Omental fat pad (tissue), 4 donors: Measurements from ENCODE around the gene ATP6V1F. TPM values are rescaled to one million over a fixed set of nuclear protein-coding genes. Genes with fewer than 3 reads are reported as not detected.

Experiments used
- ATAC-seq: fragments of 150-250 bp; one replicate; pipeline ENCODE4 v1.9.1; 2016; ENCODE audit warnings: mild to moderate bottlenecking, moderate library complexity; ENCODE audit not compliant: low FRiP score
- DNase-seq: peaks from one replicate; pipeline ENCODE4 v3.0.0-alpha.2; 2019; ENCODE audit warnings: low spot score
- total RNA-seq, 4 donors: library from RNA; depleted of rRNA; stranded (reverse); fragments of >200 nt; gene quantifications; one replicate each; pipeline ENCODE4 v1.1.0, GENCODE V29; 2016
- TF ChIP-seq, protein P1 (sequence below), 3 donors: fragments of 450-650 bp; IDR thresholded peaks; one replicate each; pipeline ENCODE4 v1.5.1; 2016 to 2017; ENCODE audit warnings: antibody characterized with exemption in 3 of 3, mild to moderate bottlenecking in 3 of 3, moderate library complexity in 2 of 3

ATP6V1F gene
- total RNA-seq, 4 donors from 2014 or later = 86.7 to 186 (median 133) TPM

DNA sequence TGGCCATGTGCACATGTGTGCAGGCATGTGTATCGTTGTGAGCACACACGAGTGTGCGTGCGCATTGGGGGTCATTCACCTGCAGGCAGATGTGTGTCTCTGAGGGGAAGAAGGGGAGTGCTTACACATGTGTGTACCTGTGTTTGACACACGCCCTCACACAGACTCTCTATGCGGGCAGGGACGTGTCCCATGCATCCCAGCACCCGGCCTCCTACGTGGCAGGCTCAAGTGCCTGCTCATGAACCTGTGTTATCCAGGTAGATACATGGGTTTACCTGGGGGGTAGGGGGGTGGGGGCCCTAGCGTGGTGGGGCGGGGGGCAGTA is 29.2 kb downstream of the ATP6V1F start:
- no peak for ATAC-seq
- DNase-seq = no peak
- TF ChIP-seq, protein P1, sequence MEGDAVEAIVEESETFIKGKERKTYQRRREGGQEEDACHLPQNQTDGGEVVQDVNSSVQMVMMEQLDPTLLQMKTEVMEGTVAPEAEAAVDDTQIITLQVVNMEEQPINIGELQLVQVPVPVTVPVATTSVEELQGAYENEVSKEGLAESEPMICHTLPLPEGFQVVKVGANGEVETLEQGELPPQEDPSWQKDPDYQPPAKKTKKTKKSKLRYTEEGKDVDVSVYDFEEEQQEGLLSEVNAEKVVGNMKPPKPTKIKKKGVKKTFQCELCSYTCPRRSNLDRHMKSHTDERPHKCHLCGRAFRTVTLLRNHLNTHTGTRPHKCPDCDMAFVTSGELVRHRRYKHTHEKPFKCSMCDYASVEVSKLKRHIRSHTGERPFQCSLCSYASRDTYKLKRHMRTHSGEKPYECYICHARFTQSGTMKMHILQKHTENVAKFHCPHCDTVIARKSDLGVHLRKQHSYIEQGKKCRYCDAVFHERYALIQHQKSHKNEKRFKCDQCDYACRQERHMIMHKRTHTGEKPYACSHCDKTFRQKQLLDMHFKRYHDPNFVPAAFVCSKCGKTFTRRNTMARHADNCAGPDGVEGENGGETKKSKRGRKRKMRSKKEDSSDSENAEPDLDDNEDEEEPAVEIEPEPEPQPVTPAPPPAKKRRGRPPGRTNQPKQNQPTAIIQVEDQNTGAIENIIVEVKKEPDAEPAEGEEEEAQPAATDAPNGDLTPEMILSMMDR (IDR thresholded peaks at IDR 0.05) = no peak

DNA sequence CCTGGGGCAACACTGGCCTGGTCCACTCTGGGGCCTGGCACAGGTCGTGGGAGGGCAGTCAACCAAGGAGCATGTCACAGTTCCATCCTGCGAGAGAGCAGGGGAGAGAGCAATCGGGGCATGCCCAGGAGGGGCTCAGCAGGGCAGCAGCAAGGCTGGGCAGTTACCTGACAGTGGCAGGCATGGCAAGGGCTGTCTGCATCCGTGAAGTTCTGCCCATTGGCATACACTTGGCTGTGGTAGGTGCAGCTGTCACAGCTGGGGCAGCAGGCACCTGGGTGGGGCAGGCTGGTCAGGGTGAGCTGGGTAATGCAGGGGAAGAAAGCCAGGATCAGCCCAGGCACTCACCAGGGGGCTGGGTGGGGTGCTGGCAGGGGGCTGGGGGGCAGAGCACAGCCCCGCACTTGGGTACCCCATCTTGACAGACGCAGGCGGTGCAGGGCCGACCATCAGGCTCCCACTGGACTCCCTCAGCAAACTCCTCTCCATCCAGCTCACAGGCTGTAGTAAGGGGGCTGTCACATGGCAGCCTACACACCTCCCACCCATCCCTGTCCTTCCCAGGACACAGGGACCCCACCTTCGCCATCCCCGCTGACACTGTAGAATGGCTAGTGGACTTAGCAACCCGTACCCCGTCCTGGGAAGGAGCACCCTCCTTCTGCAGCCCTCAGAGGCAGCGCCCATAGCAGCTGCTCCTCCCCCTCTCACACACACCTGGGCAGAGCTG is 30.0 kb downstream of the ATP6V1F start:
- ATAC-seq = no peak
- TF ChIP-seq, protein P1 (IDR thresholded peaks at IDR 0.05) = no peak
- no peak for DNase-seq

DNA sequence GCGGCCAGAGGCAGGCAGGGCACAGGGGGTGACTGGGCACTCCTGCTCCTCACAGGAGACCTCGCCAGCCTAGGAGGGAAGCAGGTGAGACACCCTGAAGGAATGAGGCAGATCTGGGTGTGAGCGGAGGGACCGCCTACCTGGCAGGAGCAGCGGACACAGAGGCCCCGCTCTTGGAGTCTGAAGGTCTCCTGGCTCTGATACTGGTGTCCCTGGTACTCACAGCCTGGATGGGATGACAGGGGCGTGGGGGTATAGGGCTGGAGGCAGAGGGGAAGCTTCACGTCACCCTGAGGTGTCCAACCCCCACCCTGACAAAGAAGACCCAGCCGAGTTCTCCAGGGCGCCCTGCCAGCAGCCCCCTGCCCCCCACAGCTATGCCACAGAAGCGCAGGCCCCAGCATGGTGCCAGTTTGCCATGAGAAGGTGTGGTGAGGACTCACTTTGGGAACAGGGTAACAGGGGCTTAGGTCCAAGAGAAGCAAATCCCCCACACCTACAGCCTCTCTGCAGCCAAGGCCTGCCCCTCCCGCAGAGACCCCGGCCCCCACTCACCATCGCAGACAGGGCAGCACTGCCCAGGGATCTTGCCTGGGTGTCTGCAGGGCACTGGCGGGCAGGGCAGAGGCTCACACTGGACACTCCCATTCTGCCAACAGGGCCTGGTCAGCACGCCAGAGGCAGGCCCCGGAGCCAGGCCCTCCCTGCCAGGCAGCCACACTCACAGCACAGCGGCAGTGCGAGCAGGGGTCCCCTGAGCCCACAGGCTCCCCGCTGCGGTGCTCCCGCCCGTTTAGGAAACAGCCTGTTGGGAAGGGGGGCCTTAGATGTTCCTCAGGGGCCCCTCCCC is 30.8 kb downstream of the ATP6V1F start:
- ATAC-seq (no peak), DNase-seq (no peak)
- TF ChIP-seq, protein P1 (IDR thresholded peaks at IDR 0.05) = no peak

DNA sequence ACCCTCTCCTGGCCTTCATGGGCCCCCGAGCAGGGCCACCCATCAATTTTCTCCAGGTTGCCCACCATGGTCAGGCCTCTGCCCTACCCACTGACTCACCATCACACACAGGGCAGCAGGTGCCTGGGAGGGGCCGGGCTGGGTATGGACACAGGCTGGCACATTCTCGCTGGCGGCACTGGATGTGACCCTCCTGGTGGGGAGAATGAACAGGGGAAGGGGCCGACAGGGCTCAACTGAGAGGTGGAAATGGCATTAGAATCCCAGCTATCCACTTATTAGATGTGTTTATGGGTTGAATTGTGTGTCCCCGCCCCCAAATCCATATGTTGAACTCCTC is 31.4 kb downstream of the ATP6V1F start:
- DNase-seq = no peak
- no peak for ATAC-seq
- TF ChIP-seq, protein P1 (IDR thresholded peaks at IDR 0.05) = no peak

DNA sequence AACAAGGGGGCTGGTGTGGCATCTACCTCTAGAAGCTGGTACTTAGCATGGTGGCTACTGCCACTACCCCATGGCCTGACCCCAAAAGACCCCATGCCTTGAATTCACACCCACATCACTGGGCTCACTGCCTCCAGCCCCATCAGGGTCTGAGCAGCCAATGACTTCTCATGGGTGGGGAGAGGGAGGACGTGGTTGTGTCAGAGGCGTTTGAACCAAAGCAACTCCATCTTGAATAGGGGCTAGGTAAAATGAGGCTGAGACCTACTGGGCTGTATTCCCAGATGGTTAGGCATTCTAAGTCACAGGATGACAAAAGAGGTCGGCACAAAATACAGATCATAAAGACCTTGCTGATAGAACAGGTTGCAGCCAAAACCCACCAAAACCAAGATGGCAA is 32.7 kb downstream of the ATP6V1F start:
- DNase-seq (no peak), ATAC-seq (no peak)
- TF ChIP-seq, protein P1 (IDR thresholded peaks at IDR 0.05) = no peak

DNA sequence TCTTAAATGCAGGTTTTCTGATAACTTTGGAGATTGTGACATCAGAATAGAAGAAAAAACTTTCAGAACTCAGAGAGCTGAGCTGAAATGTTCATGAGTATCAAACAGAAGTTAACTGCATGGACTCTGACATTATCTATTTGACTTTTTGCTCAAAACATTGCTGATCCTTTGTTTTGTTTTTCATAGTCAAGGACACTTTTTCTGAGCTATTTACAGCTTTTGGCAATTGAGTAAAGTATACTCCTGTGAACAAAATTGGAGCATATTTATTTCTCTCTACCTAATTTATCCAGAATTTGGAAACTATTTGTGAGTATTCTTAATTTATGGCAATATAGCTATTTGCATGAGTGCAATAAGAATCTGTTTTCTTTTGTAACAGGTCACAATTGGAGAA is 36.7 kb downstream of the ATP6V1F start:
- no peak for DNase-seq
- ATAC-seq = no peak
- TF ChIP-seq, protein P1 (IDR thresholded peaks at IDR 0.05) = no peak

DNA sequence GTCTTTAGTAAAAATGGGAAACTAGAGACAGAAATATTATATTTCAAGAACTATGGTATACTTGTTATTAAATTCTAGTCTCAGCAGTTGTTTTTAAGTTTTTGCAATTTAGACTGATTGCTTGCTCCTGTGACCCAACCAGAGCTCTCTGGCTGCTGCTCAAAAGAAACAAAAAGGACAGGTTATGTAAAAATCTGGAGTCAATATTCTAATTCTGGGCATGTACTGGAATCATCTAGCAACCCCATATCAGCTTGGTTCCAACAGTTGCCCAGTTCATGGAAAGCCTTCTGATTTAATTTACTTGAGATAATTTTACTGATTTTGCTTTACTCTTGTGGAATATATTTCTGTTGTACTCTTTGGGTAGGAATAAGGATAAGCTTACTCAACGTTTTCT is 37.6 kb downstream of the ATP6V1F start:
- DNase-seq (no peak), ATAC-seq (no peak)
- TF ChIP-seq, protein P1 (IDR thresholded peaks at IDR 0.05) = no peak
